PFSK-1 (cell line): Measurements from ENCODE around the gene FAM227B.

Source experiments
- FOXP2 ChIP-seq: optimal IDR thresholded peaks from 2 replicates; pipeline ENCODE3; 2011; ENCODE audit warnings: borderline replicate concordance, control low read depth, inconsistent platforms; ENCODE audit not compliant: insufficient read depth; ENCODE audit errors: extremely low read length, extremely low read depth
- POLR2AphosphoS5 ChIP-seq: IDR thresholded peaks from 2 replicates; pipeline ENCODE4 v1.6.1; 2012; ENCODE audit warnings: low read depth, mild to moderate bottlenecking, control low read depth, low read length, moderate library complexity
- REST ChIP-seq, 2 experiments: IDR thresholded peaks; 2 replicates each; pipeline versions ENCODE4 v1.6.1 to v1.8.0; 2011 to 2012; ENCODE audit warnings: low read depth in 2 of 2, low read length in 2 of 2, control low read depth in 1 of 2, inconsistent platforms in 1 of 2, mild to moderate bottlenecking in 1 of 2, moderate library complexity in 1 of 2; ENCODE audit not compliant: insufficient read depth in 1 of 2
- SIN3A ChIP-seq: IDR thresholded peaks from 2 replicates; pipeline ENCODE4 v1.6.1; 2012; ENCODE audit warnings: mild to moderate bottlenecking, low read length, moderate library complexity, borderline replicate concordance; ENCODE audit not compliant: insufficient read depth
- TAF1 ChIP-seq: IDR thresholded peaks from 2 replicates; pipeline ENCODE4 v1.6.1; 2012; ENCODE audit warnings: low read length, control low read depth, borderline replicate concordance; ENCODE audit not compliant: insufficient read depth

FAM227B gene

GRCh38 chr15:49288391-49288790 lies 332.2 kb downstream of the FAM227B start:
- TF ChIP-seq POLR2AphosphoS5 (no peak), REST (IDR thresholded peaks at IDR 0.05; ENCODE audit: insufficient read depth in 1 of 2, low read depth in 2 of 2, low read length in 2 of 2) (no peak), SIN3A (no peak), FOXP2 (no peak), TAF1 (no peak)

- TF ChIP-seq FOXP2: no peak
These were observed 333.1 kb downstream of the FAM227B start for GRCh38 chr15:49287481-49287880.

GRCh38 chr15:49286649-49287404 lies 333.8 kb downstream of the FAM227B start:
- no peak for TF ChIP-seq REST (IDR thresholded peaks at IDR 0.05; ENCODE audit: insufficient read depth in 1 of 2, low read depth in 2 of 2, low read length in 2 of 2)

- TF ChIP-seq SIN3A (no peak), POLR2AphosphoS5 (no peak), TAF1 (no peak), FOXP2 (no peak), REST (IDR thresholded peaks at IDR 0.05; ENCODE audit: insufficient read depth in 1 of 2, low read depth in 2 of 2, low read length in 2 of 2) (no peak)
These were observed 338.3 kb downstream of the FAM227B start for GRCh38 chr15:49282366-49282765.

- TF ChIP-seq REST (IDR thresholded peaks at IDR 0.05; ENCODE audit: insufficient read depth in 1 of 2, low read depth in 2 of 2, low read length in 2 of 2) (no peak), FOXP2 (no peak), TAF1 (no peak), SIN3A (no peak), POLR2AphosphoS5 (no peak)
These were observed 340.8 kb downstream of the FAM227B start for GRCh38 chr15:49279521-49280456.
